ENCODE results near the gene PKN1. TPM values are rescaled to one million over a fixed set of nuclear protein-coding genes. Genes with fewer than 3 reads are reported as not detected.
A peak's percentile ranks its signal among the peaks of the same experiment; 100 is the strongest.

PKN1 gene
- total and polyA plus RNA-seq, 4 donors = 13.7 to 41.6 (median 22.3) TPM

- peaks cover 0 to 3% (median 0%) of the 10 kb centered on the region in 4 donors for H3K27me3 ChIP-seq (ENCODE audit: control insufficient read depth in 4 of 4, insufficient read depth in 4 of 4, low read length in 3 of 4)
- H3K4me1 ChIP-seq (ENCODE audit: control insufficient read depth in 4 of 4, insufficient read depth in 4 of 4, low read length in 3 of 4) = peaks cover 5 to 27% (median 18%) of the 10 kb centered on the region in 4 donors
- no peak overlapping the region for H3K27ac ChIP-seq (ENCODE audit: low read depth in 1 of 2, low read length in 2 of 2)
- H3K9me3 ChIP-seq (ENCODE audit: control insufficient read depth in 4 of 4, low read length in 3 of 4) = no peaks in the 10 kb centered on the region
- H3K9ac ChIP-seq (ENCODE audit: low read depth in 1 of 2, low read length in 2 of 2) = no peak overlapping the region
- WGBS = 19% methylated on average over 53 of the region's 53 CpGs
- H3K36me3 ChIP-seq (ENCODE audit: control insufficient read depth in 4 of 4, insufficient read depth in 3 of 4, low read depth in 1 of 4, low read length in 3 of 4) = peaks cover 3 to 18% (median 9%) of the 10 kb centered on the region in 4 donors
- H3K4me3 ChIP-seq (ENCODE audit: low read depth in 1 of 3, low read length in 3 of 3) = peak overlapping the region in 1 of 3 donors; percentile 45
- TF ChIP-seq SP1 (IDR thresholded peaks at IDR 0.05) (no peak), GABPA (IDR thresholded peaks at IDR 0.05 in 1 of 2, conservative IDR thresholded peaks at IDR 0.05 in 1 of 2) (no peak), FOXA2 (IDR thresholded peaks at IDR 0.05) (no peak), REST (IDR thresholded peaks at IDR 0.05) (no peak)
- DNase-seq (ENCODE audit: low spot score) = no peak
Observed at GRCh38 chr19:14473978-14474578, 41.0 kb downstream of the PKN1 start.

- Histone ChIP-seq H3K27me3 (ENCODE audit: control insufficient read depth in 4 of 4, insufficient read depth in 4 of 4, low read length in 3 of 4) (peaks cover 0 to 3% (median 0%) of the 10 kb centered on the region in 4 donors), H3K36me3 (ENCODE audit: control insufficient read depth in 4 of 4, insufficient read depth in 3 of 4, low read depth in 1 of 4, low read length in 3 of 4) (peaks cover 2 to 14% (median 7%) of the 10 kb centered on the region in 4 donors), H3K4me1 (ENCODE audit: control insufficient read depth in 4 of 4, insufficient read depth in 4 of 4, low read length in 3 of 4) (peaks cover 5 to 27% (median 18%) of the 10 kb centered on the region in 4 donors), H3K9me3 (ENCODE audit: control insufficient read depth in 4 of 4, low read length in 3 of 4) (no peaks in the 10 kb centered on the region), H3K9ac (ENCODE audit: low read depth in 1 of 2, low read length in 2 of 2) (no peak overlapping the region), H3K4me3 (ENCODE audit: low read depth in 1 of 3, low read length in 3 of 3) (no peak overlapping the region), H3K27ac (ENCODE audit: low read depth in 1 of 2, low read length in 2 of 2) (no peak overlapping the region)
- TF ChIP-seq MAX (IDR thresholded peaks at IDR 0.05) (no peak), FOXA1 (IDR thresholded peaks at IDR 0.05) (no peak), CTCF (IDR thresholded peaks at IDR 0.05; ENCODE audit: low read depth, low read length, missing input control) (no peak), JUND (IDR thresholded peaks at IDR 0.05) (no peak), EGR1 (IDR thresholded peaks at IDR 0.05; ENCODE audit: low read depth in 2 of 2) (no peak), SP1 (IDR thresholded peaks at IDR 0.05) (no peak), ZBTB33 (IDR thresholded peaks at IDR 0.05) (no peak), RXRA (IDR thresholded peaks at IDR 0.05) (no peak)
- WGBS = 49% methylated on average over 12 of the region's 12 CpGs
- DNase-seq (ENCODE audit: low spot score) = no peak
Observed at GRCh38 chr19:14474827-14475226, 41.7 kb downstream of the PKN1 start.

Measured in liver (tissue), 9 donors.